ENCODE results near the gene ADCY5.

GRCh38 chr3:123350971-123351370 is 97.9 kb downstream of the ADCY5 start:
- TF ChIP-seq POLR2A (IDR thresholded peaks at IDR 0.05), result no peak
- TF ChIP-seq, protein P1, sequence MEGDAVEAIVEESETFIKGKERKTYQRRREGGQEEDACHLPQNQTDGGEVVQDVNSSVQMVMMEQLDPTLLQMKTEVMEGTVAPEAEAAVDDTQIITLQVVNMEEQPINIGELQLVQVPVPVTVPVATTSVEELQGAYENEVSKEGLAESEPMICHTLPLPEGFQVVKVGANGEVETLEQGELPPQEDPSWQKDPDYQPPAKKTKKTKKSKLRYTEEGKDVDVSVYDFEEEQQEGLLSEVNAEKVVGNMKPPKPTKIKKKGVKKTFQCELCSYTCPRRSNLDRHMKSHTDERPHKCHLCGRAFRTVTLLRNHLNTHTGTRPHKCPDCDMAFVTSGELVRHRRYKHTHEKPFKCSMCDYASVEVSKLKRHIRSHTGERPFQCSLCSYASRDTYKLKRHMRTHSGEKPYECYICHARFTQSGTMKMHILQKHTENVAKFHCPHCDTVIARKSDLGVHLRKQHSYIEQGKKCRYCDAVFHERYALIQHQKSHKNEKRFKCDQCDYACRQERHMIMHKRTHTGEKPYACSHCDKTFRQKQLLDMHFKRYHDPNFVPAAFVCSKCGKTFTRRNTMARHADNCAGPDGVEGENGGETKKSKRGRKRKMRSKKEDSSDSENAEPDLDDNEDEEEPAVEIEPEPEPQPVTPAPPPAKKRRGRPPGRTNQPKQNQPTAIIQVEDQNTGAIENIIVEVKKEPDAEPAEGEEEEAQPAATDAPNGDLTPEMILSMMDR (IDR thresholded peaks at IDR 0.05 in 8 of 11, conservative IDR thresholded peaks at IDR 0.05 in 3 of 11), result no peak

All from spleen (tissue), 7 donors.